ENCODE measurements around the gene CCER1.

The CCER1 gene

GRCh38 chr12:90921536-90921935 lies 33.4 kb downstream of the CCER1 start:
- Histone ChIP-seq H3K4me3 (IDR thresholded peaks at IDR 0.05; ENCODE audit: insufficient read depth, low read depth, low read length) (no peak overlapping the region), H3K36me3 (ENCODE audit: insufficient read depth) (no peaks in the 10 kb centered on the region), H3K79me2 (ENCODE audit: insufficient read depth, low read depth) (no peaks in the 10 kb centered on the region), H2AFZ (ENCODE audit: low read depth) (no peak overlapping the region), H3K4me1 (ENCODE audit: low read depth, poor library complexity, severe bottlenecking) (no peaks in the 10 kb centered on the region), H3K9ac (no peak overlapping the region), H4K20me1 (ENCODE audit: insufficient read depth) (no peaks in the 10 kb centered on the region), H3K4me2 (no peak overlapping the region), H3K27ac (no peak overlapping the region), H3K27me3 (ENCODE audit: insufficient read depth, low read depth) (no peaks in the 10 kb centered on the region)
- no peak for TF ChIP-seq CTCF (conservative IDR thresholded peaks at IDR 0.05; ENCODE audit: low read depth, low read length)

GRCh38 chr12:90920222-90920621 lies 34.8 kb downstream of the CCER1 start:
- Histone ChIP-seq H3K9ac (no peak overlapping the region), H3K4me2 (no peak overlapping the region), H3K36me3 (ENCODE audit: insufficient read depth) (no peaks in the 10 kb centered on the region), H3K4me1 (ENCODE audit: low read depth, poor library complexity, severe bottlenecking) (no peaks in the 10 kb centered on the region), H3K4me3 (IDR thresholded peaks at IDR 0.05; ENCODE audit: insufficient read depth, low read depth, low read length) (no peak overlapping the region), H2AFZ (ENCODE audit: low read depth) (no peak overlapping the region), H3K79me2 (ENCODE audit: insufficient read depth, low read depth) (no peaks in the 10 kb centered on the region), H4K20me1 (ENCODE audit: insufficient read depth) (no peaks in the 10 kb centered on the region), H3K27me3 (ENCODE audit: insufficient read depth, low read depth) (no peaks in the 10 kb centered on the region), H3K27ac (no peak overlapping the region)
- TF ChIP-seq CTCF (conservative IDR thresholded peaks at IDR 0.05; ENCODE audit: low read depth, low read length): no peak

GRCh38 chr12:90917431-90917830 lies 37.5 kb downstream of the CCER1 start:
- no peaks in the 10 kb centered on the region for H4K20me1 ChIP-seq (ENCODE audit: insufficient read depth)
- no peaks in the 10 kb centered on the region for H3K27me3 ChIP-seq (ENCODE audit: insufficient read depth, low read depth)
- no peak overlapping the region for H3K4me2 ChIP-seq
- no peak overlapping the region for H2AFZ ChIP-seq (ENCODE audit: low read depth)
- H3K4me1 ChIP-seq (ENCODE audit: low read depth, poor library complexity, severe bottlenecking): no peaks in the 10 kb centered on the region
- H3K36me3 ChIP-seq (ENCODE audit: insufficient read depth): no peaks in the 10 kb centered on the region
- no peak for TF ChIP-seq CTCF (conservative IDR thresholded peaks at IDR 0.05; ENCODE audit: low read depth, low read length)
- no peak overlapping the region for H3K9ac ChIP-seq
- no peak overlapping the region for H3K4me3 ChIP-seq (IDR thresholded peaks at IDR 0.05; ENCODE audit: insufficient read depth, low read depth, low read length)
- H3K27ac ChIP-seq: no peak overlapping the region
- no peaks in the 10 kb centered on the region for H3K79me2 ChIP-seq (ENCODE audit: insufficient read depth, low read depth)

- Histone ChIP-seq H2AFZ (ENCODE audit: low read depth) (no peak overlapping the region), H3K27ac (no peak overlapping the region), H3K9ac (no peak overlapping the region), H3K27me3 (ENCODE audit: insufficient read depth, low read depth) (no peaks in the 10 kb centered on the region), H3K4me2 (no peak overlapping the region), H3K4me1 (ENCODE audit: low read depth, poor library complexity, severe bottlenecking) (no peaks in the 10 kb centered on the region), H3K79me2 (ENCODE audit: insufficient read depth, low read depth) (no peaks in the 10 kb centered on the region), H4K20me1 (ENCODE audit: insufficient read depth) (no peaks in the 10 kb centered on the region), H3K4me3 (IDR thresholded peaks at IDR 0.05; ENCODE audit: insufficient read depth, low read depth, low read length) (no peak overlapping the region), H3K36me3 (ENCODE audit: insufficient read depth) (no peaks in the 10 kb centered on the region)
- no peak for TF ChIP-seq CTCF (conservative IDR thresholded peaks at IDR 0.05; ENCODE audit: low read depth, low read length)
Measured at GRCh38 chr12:90916516-90916915, 38.5 kb downstream of the CCER1 start.

GRCh38 chr12:90915353-90915752 lies 39.6 kb downstream of the CCER1 start:
- H3K36me3 ChIP-seq (ENCODE audit: insufficient read depth): no peaks in the 10 kb centered on the region
- H3K4me1 ChIP-seq (ENCODE audit: low read depth, poor library complexity, severe bottlenecking): no peaks in the 10 kb centered on the region
- H3K4me2 ChIP-seq: no peak overlapping the region
- H3K4me3 ChIP-seq (IDR thresholded peaks at IDR 0.05; ENCODE audit: insufficient read depth, low read depth, low read length): no peak overlapping the region
- no peak for TF ChIP-seq CTCF (conservative IDR thresholded peaks at IDR 0.05; ENCODE audit: low read depth, low read length)
- no peaks in the 10 kb centered on the region for H3K27me3 ChIP-seq (ENCODE audit: insufficient read depth, low read depth)
- H2AFZ ChIP-seq (ENCODE audit: low read depth): no peak overlapping the region
- H3K79me2 ChIP-seq (ENCODE audit: insufficient read depth, low read depth): no peaks in the 10 kb centered on the region
- no peak overlapping the region for H3K27ac ChIP-seq
- H4K20me1 ChIP-seq (ENCODE audit: insufficient read depth): no peaks in the 10 kb centered on the region
- H3K9ac ChIP-seq: no peak overlapping the region

Measured in KMS-11 (cell line).